Measurements from ENCODE around the gene PFDN5.

DNA sequence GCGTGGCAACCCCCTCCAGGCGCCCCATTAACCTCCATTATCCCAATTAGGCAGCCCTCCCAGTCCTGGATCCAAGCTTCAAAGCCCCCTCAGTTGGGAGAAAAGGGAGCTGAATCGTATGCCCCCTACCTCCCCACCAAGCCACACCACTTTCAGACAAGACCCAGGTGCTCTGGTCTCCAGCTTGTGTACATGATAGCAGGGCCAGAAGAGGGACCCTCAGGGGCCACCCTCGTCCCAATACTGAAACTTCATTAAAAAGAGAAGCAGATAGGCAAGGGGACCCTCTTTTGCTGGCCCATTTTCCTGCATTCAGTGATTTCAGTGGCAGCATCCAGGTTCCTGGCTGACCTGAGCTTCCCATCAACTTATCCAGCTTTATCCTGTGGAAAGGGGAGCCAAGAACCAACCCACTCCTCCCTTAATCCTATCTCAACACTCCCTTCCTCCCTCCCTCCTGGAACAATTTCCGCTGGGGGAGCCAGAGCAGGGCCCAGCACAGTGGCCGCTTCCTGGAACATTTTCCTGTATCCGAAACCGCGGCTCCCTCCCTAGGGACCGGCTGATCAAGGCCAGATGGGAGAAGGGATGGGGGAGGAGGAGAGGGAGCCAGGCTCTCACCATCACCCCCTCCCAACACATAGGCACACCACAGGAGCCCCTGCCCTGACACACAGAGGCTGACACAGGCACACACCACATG, 50.3 kb downstream of the PFDN5 start:
- TF ChIP-seq, protein P1, sequence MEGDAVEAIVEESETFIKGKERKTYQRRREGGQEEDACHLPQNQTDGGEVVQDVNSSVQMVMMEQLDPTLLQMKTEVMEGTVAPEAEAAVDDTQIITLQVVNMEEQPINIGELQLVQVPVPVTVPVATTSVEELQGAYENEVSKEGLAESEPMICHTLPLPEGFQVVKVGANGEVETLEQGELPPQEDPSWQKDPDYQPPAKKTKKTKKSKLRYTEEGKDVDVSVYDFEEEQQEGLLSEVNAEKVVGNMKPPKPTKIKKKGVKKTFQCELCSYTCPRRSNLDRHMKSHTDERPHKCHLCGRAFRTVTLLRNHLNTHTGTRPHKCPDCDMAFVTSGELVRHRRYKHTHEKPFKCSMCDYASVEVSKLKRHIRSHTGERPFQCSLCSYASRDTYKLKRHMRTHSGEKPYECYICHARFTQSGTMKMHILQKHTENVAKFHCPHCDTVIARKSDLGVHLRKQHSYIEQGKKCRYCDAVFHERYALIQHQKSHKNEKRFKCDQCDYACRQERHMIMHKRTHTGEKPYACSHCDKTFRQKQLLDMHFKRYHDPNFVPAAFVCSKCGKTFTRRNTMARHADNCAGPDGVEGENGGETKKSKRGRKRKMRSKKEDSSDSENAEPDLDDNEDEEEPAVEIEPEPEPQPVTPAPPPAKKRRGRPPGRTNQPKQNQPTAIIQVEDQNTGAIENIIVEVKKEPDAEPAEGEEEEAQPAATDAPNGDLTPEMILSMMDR (IDR thresholded peaks at IDR 0.05), result peak; percentile 48
- no peak for TF ChIP-seq POLR2AphosphoS5 (IDR thresholded peaks at IDR 0.05; ENCODE audit: low read depth, low read length)
- TF ChIP-seq SIN3A (IDR thresholded peaks at IDR 0.05; ENCODE audit: borderline replicate concordance, insufficient read depth, low read depth, low read length), result no peak

Measured in Panc1 (cell line).